ENCODE data around the gene DNAH17. TPM values are rescaled to one million over a fixed set of nuclear protein-coding genes. Genes with fewer than 3 reads are reported as not detected.

Gene DNAH17
- total RNA-seq, 1 experiment from 2014 or later = 0.02 TPM

GRCh38 chr17:78458091-78458490 is 119.1 kb downstream of the DNAH17 start:
- DNase-seq (ENCODE audit: low spot score) = no peak

- DNase-seq (ENCODE audit: low spot score) = no peak
These were observed 122.8 kb downstream of the DNAH17 start for GRCh38 chr17:78454346-78454745.

DNA sequence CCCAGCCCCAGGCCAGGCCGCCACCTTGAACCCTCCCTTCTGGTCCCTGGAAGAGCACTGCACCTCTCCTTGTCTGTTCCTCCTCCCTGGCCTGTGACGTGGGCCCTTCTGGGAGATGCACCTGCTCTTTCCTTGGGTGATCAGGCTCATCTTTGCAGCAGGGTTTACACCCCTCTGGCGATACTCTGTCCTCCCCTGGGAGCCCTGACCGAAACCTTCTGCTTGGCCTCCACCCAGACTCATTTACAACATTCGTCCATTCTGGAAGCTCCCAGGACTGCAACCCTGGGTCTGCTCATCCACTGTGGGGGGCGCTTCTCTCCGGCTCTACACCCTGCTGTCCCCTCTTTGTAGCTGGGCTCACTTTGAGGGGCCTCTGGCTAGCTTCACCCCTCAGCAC is 125.4 kb downstream of the DNAH17 start:
- no peak for DNase-seq (ENCODE audit: low spot score)

DNA sequence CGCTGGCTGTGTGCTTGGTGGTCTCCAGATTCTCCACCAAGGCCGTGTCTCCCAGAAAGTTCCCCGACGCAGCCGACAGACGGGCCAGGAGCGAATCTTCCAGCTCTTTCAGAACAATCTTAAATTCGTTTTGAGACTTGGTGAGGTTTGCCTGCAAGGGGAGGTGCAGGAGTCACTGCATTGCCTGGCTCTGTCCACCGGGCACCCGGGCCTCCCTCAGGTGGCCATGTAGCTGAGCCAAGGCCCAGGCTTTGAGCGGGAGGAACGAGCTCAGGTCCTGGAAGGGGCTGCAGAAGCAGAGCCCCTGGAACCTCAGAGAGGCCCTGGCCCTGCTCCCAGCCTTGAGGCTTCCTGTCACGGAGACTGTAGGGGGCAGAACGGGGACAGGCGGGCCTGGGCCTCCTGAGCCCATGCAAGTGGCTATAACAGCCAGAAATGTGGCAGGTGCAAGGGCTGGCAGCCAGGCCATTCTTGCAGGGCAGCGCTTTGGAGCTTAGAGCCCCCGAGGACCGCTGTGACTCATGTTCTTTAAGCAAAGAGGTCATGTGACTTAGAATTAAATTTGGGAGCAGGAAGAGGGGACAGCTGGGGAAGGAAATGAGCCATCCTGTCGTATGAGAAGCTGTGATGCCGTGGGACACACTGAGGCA is 126.4 kb downstream of the DNAH17 start:
- no peak for DNase-seq (ENCODE audit: low spot score)

DNA sequence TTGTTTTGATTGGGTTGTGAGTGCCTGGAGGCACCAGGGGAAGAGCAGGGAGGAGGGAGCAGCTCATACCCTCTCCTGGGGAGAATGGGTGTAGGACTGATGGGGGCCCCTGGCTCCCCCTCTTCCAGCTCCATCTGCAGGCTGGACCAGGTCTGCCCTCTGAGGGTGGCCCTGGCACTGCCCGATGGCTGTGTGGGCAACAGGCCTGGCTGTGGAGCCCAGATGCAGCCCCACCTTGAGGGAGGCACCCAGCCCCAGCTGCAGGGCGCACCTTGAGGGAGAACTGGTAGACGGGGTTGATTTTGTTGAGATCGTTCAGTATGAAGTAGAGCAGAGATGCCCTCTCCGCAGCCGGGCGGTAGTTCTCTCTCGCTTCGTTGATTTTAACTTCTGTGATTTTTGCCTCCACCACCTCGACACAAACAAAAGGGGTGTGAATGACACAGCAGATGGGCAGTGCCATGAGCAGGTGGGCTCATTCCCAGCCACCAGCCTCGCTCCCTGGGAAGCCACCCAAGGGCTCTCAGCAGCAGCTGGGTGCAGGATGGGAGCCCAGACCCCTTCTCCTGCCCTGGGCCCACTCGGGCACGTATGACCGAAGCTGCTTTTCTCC is 127.1 kb downstream of the DNAH17 start:
- DNase-seq (ENCODE audit: low spot score) = no peak

- DNase-seq (ENCODE audit: low spot score) = no peak
These were observed 128.7 kb downstream of the DNAH17 start for GRCh38 chr17:78448356-78448993.

DNA sequence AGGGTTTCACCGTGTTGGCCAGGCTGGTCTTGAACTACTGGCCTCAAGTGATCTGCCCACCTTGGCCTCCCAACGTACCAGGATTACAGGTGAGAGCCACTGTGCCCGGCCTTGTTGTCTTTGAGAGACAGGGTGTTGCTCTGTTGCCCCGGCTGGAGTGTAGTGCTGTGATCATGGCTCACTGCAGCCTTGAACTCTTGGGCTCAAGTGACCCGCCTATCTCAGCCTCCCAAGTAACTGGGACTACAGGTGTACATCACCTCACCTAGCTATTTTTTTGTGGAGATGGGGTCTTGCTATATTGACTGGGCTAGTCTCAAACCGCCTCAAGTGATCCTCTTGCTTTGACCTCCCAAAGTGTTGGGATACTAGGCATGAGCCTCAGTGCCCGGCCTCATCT is 130.4 kb downstream of the DNAH17 start:
- DNase-seq (ENCODE audit: low spot score) = no peak

DNA sequence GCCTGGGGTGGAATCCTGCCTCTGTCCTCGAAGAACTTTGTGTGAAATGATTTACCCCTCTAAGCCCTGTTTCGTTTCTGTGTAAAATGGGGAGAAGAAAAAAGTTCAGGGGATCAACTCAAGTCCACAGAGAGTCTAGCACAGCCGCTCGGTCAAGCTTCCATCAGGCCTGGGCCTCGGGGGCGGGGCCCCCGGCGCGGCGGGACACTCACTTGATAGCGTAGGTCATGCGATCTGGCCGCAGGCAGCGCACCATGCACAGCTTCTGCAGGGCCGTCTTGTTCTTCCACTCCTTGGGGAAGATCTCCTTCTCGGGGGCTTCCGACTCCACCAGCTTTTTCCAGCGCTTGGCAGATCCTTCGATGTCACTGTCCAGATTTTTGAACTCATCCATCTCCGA is 132.8 kb downstream of the DNAH17 start:
- DNase-seq (ENCODE audit: low spot score) = no peak

DNA sequence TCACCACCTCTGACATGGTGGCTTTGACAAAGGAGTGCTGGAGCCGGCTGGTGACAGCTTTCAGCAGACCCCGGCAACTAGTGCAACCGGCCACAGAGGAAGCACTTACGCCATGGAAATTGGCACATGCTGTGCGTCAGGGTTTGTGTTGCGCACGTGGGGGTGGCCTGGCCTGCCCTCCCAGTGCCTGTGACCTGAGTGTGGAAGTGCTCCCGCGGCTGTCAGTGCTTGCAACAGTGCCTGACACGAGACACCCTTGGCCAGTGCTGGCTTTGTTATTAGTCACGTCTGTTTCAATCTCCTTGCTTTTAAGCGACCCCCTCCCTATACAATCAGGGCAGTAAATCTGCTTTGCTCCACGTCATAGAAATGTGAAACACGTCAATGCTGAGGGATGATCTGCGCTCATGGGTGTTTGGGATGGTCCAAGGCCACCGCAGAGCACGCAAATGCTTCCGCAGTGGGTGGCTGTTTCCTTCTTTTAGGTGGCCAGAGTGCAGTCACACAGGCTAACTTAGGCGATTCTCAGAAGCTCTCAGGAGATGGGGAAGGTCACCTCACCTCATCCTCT is 134.5 kb downstream of the DNAH17 start:
- no peak for DNase-seq (ENCODE audit: low spot score)

- DNase-seq (ENCODE audit: low spot score) = no peak
These were observed 135.8 kb downstream of the DNAH17 start for GRCh38 chr17:78441271-78441971.

GRCh38 chr17:78438694-78439325 is 138.4 kb downstream of the DNAH17 start:
- DNase-seq (ENCODE audit: low spot score) = no peak

DNA sequence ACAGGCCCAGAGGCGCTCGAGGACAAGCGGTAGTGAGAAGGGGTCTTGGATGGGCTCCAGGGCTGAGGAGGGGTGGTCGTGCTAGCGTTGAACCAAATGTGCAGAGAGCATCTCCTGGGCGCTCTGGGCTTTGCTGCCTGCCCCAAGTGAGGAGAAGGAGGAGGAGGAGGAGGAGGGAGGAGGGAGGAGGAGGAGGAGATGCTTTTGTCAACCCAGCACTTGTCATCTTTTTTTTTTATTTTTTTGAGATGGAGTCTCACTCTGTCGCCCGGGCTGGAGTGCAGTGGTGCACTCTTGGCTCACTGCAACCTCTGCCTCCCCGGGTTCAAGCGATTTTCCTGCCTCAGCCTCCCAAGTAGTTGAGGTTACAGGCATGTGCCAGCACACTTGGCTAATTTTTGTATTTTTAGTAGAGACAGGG is 138.9 kb downstream of the DNAH17 start:
- no peak for DNase-seq (ENCODE audit: low spot score)

- no peak for DNase-seq (ENCODE audit: low spot score)
These were observed 139.6 kb downstream of the DNAH17 start for GRCh38 chr17:78437508-78438169.

DNA sequence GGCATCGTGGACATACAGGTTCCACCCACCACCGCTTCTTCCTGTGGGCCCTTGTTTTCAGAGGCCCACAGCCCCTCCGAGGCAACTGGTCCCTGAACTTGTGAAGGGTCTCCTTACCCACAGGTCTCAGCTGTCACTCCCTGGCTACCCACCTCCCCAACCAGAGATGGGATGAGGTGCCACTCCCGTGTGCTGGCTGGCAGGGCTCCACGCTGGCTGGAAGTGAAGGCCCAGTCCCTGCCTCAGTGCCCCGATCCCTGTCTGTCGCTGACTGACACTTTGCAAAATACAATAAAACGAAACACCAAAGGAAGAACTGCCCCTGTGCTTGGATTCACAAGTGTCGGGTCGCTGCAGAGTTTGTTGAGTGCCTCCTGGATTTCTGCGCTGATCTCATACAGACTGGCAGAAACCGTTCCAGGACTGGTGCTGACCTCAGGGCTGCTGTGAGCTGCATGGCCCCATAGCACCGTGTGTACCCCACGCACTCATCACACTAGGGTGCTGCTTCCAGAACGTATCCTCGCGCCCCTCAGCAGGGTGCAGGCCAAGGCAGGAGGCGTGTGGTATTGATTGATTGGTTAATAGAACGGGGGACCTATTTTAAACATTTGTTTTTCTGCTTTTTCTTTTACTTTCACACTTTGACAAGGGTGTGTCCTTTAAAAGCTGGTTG is 141.7 kb downstream of the DNAH17 start:
- no peak for DNase-seq (ENCODE audit: low spot score)

GRCh38 chr17:78434455-78435329 is 142.5 kb downstream of the DNAH17 start:
- DNase-seq (ENCODE audit: low spot score) = no peak

- no peak for DNase-seq (ENCODE audit: low spot score)
These were observed 143.3 kb downstream of the DNAH17 start for GRCh38 chr17:78433780-78434335.

- no peak for DNase-seq (ENCODE audit: low spot score)
These were observed 144.0 kb downstream of the DNAH17 start for GRCh38 chr17:78433013-78433727.

GRCh38 chr17:78432226-78433012 is 144.8 kb downstream of the DNAH17 start:
- no peak for DNase-seq (ENCODE audit: low spot score)
